DMS114 treated with DMSO at 0.1 percent for 48 hours (cell line): ENCODE results near the gene LSM14A.
"Not testable (repeated sequence)": the region's sequence is repeated elsewhere in the genome, so short reads cannot be mapped to it uniquely, and the experiment has no call there.

Experiments
- DNase-seq: peaks from one replicate; lab custom pipeline; 2025; ENCODE audit not compliant: unreplicated experiment; lab: John Stamatoyannopoulos, UW

The LSM14A gene

GRCh38 chr19:34155686-34156085, 16.6 kb upstream of the LSM14A start:
- no peak for DNase-seq

- DNase-seq = not testable (repeated sequence)
Measured at GRCh38 chr19:34158966-34159365, 13.3 kb upstream of the LSM14A start.

GRCh38 chr19:34159541-34159940, 12.8 kb upstream of the LSM14A start:
- DNase-seq = not testable (repeated sequence)

- not testable (repeated sequence) for DNase-seq
Measured at GRCh38 chr19:34161902-34162301, 10.4 kb upstream of the LSM14A start.

- no peak for DNase-seq
Measured at GRCh38 chr19:34165295-34165738, 7.0 kb upstream of the LSM14A start.

GRCh38 chr19:34169475-34170199, 2.7 kb upstream of the LSM14A start:
- DNase-seq = not testable (repeated sequence)

- peak; percentile 67 for DNase-seq
Measured at GRCh38 chr19:34171539-34171876, 796 bp upstream of the LSM14A start.

GRCh38 chr19:34172661-34173192, 423 bp downstream of the LSM14A start:
- DNase-seq = no peak

GRCh38 chr19:34173193-34173956, 1.1 kb downstream of the LSM14A start:
- DNase-seq = peak; percentile 55

- not testable (repeated sequence) for DNase-seq
Measured at GRCh38 chr19:34175173-34175572, 2.9 kb downstream of the LSM14A start.

GRCh38 chr19:34176581-34176980, 4.3 kb downstream of the LSM14A start:
- no peak for DNase-seq

GRCh38 chr19:34178274-34178610, 5.9 kb downstream of the LSM14A start:
- DNase-seq = no peak

- no peak for DNase-seq
Measured at GRCh38 chr19:34179066-34179465, 6.8 kb downstream of the LSM14A start.

GRCh38 chr19:34180273-34180672, 8.0 kb downstream of the LSM14A start:
- DNase-seq = no peak

- no peak for DNase-seq
Measured at GRCh38 chr19:34180709-34181108, 8.4 kb downstream of the LSM14A start.

- DNase-seq = no peak
Measured at GRCh38 chr19:34181111-34181864, 9.0 kb downstream of the LSM14A start.

- DNase-seq = no peak
Measured at GRCh38 chr19:34182125-34182524, 9.8 kb downstream of the LSM14A start.

GRCh38 chr19:34184880-34185491, 12.7 kb downstream of the LSM14A start:
- DNase-seq = no peak

- no peak for DNase-seq
Measured at GRCh38 chr19:34186205-34186604, 13.9 kb downstream of the LSM14A start.

GRCh38 chr19:34187011-34187410, 14.7 kb downstream of the LSM14A start:
- no peak for DNase-seq

GRCh38 chr19:34188408-34188807, 16.1 kb downstream of the LSM14A start:
- no peak for DNase-seq
